Muscle of arm (tissue), 12 donors: ENCODE data around the gene RAPGEF3. TPM values are rescaled to one million over a fixed set of nuclear protein-coding genes. Genes with fewer than 3 reads are reported as not detected.
A peak's percentile ranks its signal among the peaks of the same experiment; 100 is the strongest.

Experiments
- DNase-seq: peaks from one replicate; pipeline ENCODE4 v3.0.0-alpha.2; 2013
- polyA plus RNA-seq, 12 donors: library from polyadenylated mRNA; unstranded; fragments of 120-200 nt; gene quantifications; one replicate each; pipeline ENCODE4 v1.2.1, GENCODE V29; 2013; ENCODE audit not compliant: insufficient read length in 12 of 12

RAPGEF3 gene
- polyA plus RNA-seq, 12 donors = 7.9 to 17.9 (median 11.0) TPM; not detected in 1

- DNase-seq = no peak
Observed at GRCh38 chr12:47743311-47743860, 15.3 kb downstream of the RAPGEF3 start.

GRCh38 chr12:47742253-47742825, 16.3 kb downstream of the RAPGEF3 start:
- DNase-seq = no peak

GRCh38 chr12:47741340-47741703, 17.4 kb downstream of the RAPGEF3 start:
- DNase-seq = peak; percentile 46

GRCh38 chr12:47740606-47741339, 17.9 kb downstream of the RAPGEF3 start:
- no peak for DNase-seq

GRCh38 chr12:47739979-47740378, 18.7 kb downstream of the RAPGEF3 start:
- no peak for DNase-seq

- DNase-seq = no peak
Observed at GRCh38 chr12:47739297-47739696, 19.4 kb downstream of the RAPGEF3 start.

GRCh38 chr12:47737936-47738594, 20.6 kb downstream of the RAPGEF3 start:
- no peak for DNase-seq

- DNase-seq = peak; percentile 54
Observed at GRCh38 chr12:47736877-47737676, 21.6 kb downstream of the RAPGEF3 start.

- no peak for DNase-seq
Observed at GRCh38 chr12:47736216-47736615, 22.5 kb downstream of the RAPGEF3 start.

GRCh38 chr12:47735649-47736048, 23.0 kb downstream of the RAPGEF3 start:
- no peak for DNase-seq

GRCh38 chr12:47734725-47735480, 23.8 kb downstream of the RAPGEF3 start:
- no peak for DNase-seq

- DNase-seq = no peak
Observed at GRCh38 chr12:47733142-47733541, 25.5 kb downstream of the RAPGEF3 start.

GRCh38 chr12:47732504-47732903, 26.2 kb downstream of the RAPGEF3 start:
- no peak for DNase-seq

GRCh38 chr12:47731723-47732122, 27.0 kb downstream of the RAPGEF3 start:
- DNase-seq = no peak

GRCh38 chr12:47730341-47730744, 28.3 kb downstream of the RAPGEF3 start:
- DNase-seq = no peak

- DNase-seq = no peak
Observed at GRCh38 chr12:47729233-47729632, 29.4 kb downstream of the RAPGEF3 start.

GRCh38 chr12:47725893-47726292, 32.8 kb downstream of the RAPGEF3 start:
- no peak for DNase-seq

GRCh38 chr12:47725091-47725772, 33.4 kb downstream of the RAPGEF3 start, which contains the start of gene ENDOU:
ENDOU (minus strand) TSS chr12:47725490; CDS start chr12:47725413, 77 bp downstream.
- DNase-seq = no peak

- DNase-seq = no peak
Observed at GRCh38 chr12:47722941-47723631, 35.6 kb downstream of the RAPGEF3 start.
